ENCODE results near the gene TMEM129. TPM values are rescaled to one million over a fixed set of nuclear protein-coding genes. Genes with fewer than 3 reads are reported as not detected.

Gene TMEM129
- total and polyA plus RNA-seq, 9 donors, result 19.7 to 28.4 (median 23.3) TPM

DNA sequence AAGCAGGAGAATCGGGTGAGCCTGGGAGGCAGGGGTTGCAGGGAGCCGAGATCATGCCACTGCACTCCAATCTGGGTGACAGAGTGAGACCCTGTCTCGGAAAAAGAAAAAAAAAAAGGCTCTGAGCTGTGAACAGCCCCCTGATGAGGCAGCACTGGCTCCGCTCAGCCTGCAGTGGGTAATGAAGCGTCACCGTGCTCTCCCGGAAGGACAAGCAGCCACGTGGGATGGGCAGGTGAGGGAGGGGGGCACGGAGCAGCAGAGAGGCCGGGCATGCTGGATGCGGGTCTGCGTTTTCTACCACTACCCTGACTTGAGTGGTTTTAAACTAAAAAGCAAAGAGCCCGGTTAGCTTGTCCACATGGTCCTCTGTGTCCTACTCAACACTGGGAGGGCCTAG is 15.7 kb upstream of the TMEM129 start:
- Histone ChIP-seq H3K4me3 (ENCODE audit: low read length) (no peak overlapping the region), H3K27ac (ENCODE audit: low read length) (no peak overlapping the region), H3K36me3 (ENCODE audit: control insufficient read depth, insufficient read depth, low read length) (peaks cover 76% of the 10 kb centered on the region), H3K4me1 (ENCODE audit: control insufficient read depth, insufficient read depth, low read length) (no peaks in the 10 kb centered on the region), H3K27me3 (ENCODE audit: control insufficient read depth, insufficient read depth, low read length) (no peaks in the 10 kb centered on the region), H3K9me3 (replicated peaks; ENCODE audit: control insufficient read depth, low read depth, low read length) (peaks cover 12% of the 10 kb centered on the region)
- DNase-seq, result no peak
- over 99% methylated on average over 13 of the region's 13 CpGs for WGBS (ENCODE audit: insufficient coverage)

DNA sequence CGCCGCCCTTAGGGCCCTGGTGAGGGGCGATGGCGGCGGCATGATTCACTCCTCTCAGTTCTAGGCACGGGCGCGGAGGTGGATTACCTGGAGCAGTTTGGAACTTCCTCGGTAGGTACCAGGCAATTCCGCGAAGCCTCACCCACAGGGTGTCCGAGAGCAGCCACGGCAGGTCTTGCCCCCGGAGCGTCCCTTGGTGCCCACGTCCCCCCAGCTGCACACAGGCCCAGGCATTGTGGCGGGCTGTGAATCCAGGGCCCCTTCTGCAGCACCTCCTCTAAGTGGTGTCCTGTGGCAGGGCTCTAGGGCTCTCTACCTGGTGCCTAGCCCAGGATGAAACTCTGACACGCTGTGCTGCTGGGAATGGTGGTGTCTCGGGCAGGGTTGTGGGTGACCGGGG is 14.1 kb upstream of the TMEM129 start:
- no peak overlapping the region for H3K4me3 ChIP-seq (ENCODE audit: low read length)
- DNase-seq, result no peak
- H3K4me1 ChIP-seq (ENCODE audit: control insufficient read depth, insufficient read depth, low read length), result no peaks in the 10 kb centered on the region
- H3K9me3 ChIP-seq (replicated peaks; ENCODE audit: control insufficient read depth, low read depth, low read length), result peaks cover 12% of the 10 kb centered on the region
- H3K27me3 ChIP-seq (ENCODE audit: control insufficient read depth, insufficient read depth, low read length), result no peaks in the 10 kb centered on the region
- peaks cover 71% of the 10 kb centered on the region for H3K36me3 ChIP-seq (ENCODE audit: control insufficient read depth, insufficient read depth, low read length)
- WGBS (ENCODE audit: insufficient coverage), result 93% methylated on average over 17 of the region's 20 CpGs
- no peak overlapping the region for H3K27ac ChIP-seq (ENCODE audit: low read length)

GRCh38 chr4:1732911-1733310 is 11.8 kb upstream of the TMEM129 start:
- Histone ChIP-seq H3K27ac (ENCODE audit: low read length) (no peak overlapping the region), H3K4me3 (ENCODE audit: low read length) (no peak overlapping the region), H3K36me3 (ENCODE audit: control insufficient read depth, insufficient read depth, low read length) (peaks cover 71% of the 10 kb centered on the region), H3K9me3 (replicated peaks; ENCODE audit: control insufficient read depth, low read depth, low read length) (peaks cover 6% of the 10 kb centered on the region), H3K4me1 (ENCODE audit: control insufficient read depth, insufficient read depth, low read length) (peaks cover 6% of the 10 kb centered on the region), H3K27me3 (ENCODE audit: control insufficient read depth, insufficient read depth, low read length) (no peaks in the 10 kb centered on the region)
- 74% methylated on average over 6 of the region's 10 CpGs for WGBS (ENCODE audit: insufficient coverage)
- no peak for DNase-seq

DNA sequence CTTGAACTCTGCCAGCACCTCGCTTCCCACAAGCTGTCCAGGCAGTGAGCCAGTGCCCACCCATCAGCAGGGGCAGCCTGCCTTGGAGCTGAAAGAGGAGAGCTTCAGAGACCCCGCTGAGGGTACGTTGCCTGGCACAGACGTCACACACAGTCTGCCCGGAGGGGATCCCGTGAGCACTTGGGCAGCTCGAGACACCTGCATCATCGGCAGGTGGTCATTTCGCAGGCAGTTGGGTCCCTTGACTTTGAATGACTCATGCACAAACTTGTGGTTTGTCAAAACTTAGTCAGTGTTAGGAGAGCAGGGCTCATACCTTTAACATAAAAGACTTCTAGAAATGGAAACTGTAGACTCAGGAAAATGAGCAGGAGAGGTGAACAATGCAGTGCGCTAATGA is 10.1 kb upstream of the TMEM129 start:
- no peaks in the 10 kb centered on the region for H3K27me3 ChIP-seq (ENCODE audit: control insufficient read depth, insufficient read depth, low read length)
- 97% methylated on average over 8 of the region's 10 CpGs for WGBS (ENCODE audit: insufficient coverage)
- peaks cover 71% of the 10 kb centered on the region for H3K36me3 ChIP-seq (ENCODE audit: control insufficient read depth, insufficient read depth, low read length)
- no peaks in the 10 kb centered on the region for H3K9me3 ChIP-seq (replicated peaks; ENCODE audit: control insufficient read depth, low read depth, low read length)
- no peak overlapping the region for H3K27ac ChIP-seq (ENCODE audit: low read length)
- DNase-seq, result no peak
- H3K4me1 ChIP-seq (ENCODE audit: control insufficient read depth, insufficient read depth, low read length), result peaks cover 14% of the 10 kb centered on the region
- H3K4me3 ChIP-seq (ENCODE audit: low read length), result no peak overlapping the region

- no peak for DNase-seq
- no peaks in the 10 kb centered on the region for H3K9me3 ChIP-seq (replicated peaks; ENCODE audit: control insufficient read depth, low read depth, low read length)
- peaks cover 19% of the 10 kb centered on the region for H3K4me1 ChIP-seq (ENCODE audit: control insufficient read depth, insufficient read depth, low read length)
- H3K4me3 ChIP-seq (ENCODE audit: low read length), result no peak overlapping the region
- no peaks in the 10 kb centered on the region for H3K27me3 ChIP-seq (ENCODE audit: control insufficient read depth, insufficient read depth, low read length)
- peaks cover 71% of the 10 kb centered on the region for H3K36me3 ChIP-seq (ENCODE audit: control insufficient read depth, insufficient read depth, low read length)
- H3K27ac ChIP-seq (ENCODE audit: low read length), result no peak overlapping the region
- WGBS (ENCODE audit: insufficient coverage), result 96% methylated on average over 16 of the region's 16 CpGs
These were observed 9.5 kb upstream of the TMEM129 start for GRCh38 chr4:1730532-1731135.

- no peak for DNase-seq
- no peak overlapping the region for H3K4me3 ChIP-seq (ENCODE audit: low read length)
- H3K27me3 ChIP-seq (ENCODE audit: control insufficient read depth, insufficient read depth, low read length), result no peaks in the 10 kb centered on the region
- H3K4me1 ChIP-seq (ENCODE audit: control insufficient read depth, insufficient read depth, low read length), result peaks cover 19% of the 10 kb centered on the region
- WGBS (ENCODE audit: insufficient coverage), result 94% methylated on average over 31 of the region's 31 CpGs
- H3K9me3 ChIP-seq (replicated peaks; ENCODE audit: control insufficient read depth, low read depth, low read length), result no peaks in the 10 kb centered on the region
- H3K36me3 ChIP-seq (ENCODE audit: control insufficient read depth, insufficient read depth, low read length), result peaks cover 65% of the 10 kb centered on the region
- H3K27ac ChIP-seq (ENCODE audit: low read length), result no peak overlapping the region
These were observed 7.2 kb upstream of the TMEM129 start for GRCh38 chr4:1728061-1728980.

DNA sequence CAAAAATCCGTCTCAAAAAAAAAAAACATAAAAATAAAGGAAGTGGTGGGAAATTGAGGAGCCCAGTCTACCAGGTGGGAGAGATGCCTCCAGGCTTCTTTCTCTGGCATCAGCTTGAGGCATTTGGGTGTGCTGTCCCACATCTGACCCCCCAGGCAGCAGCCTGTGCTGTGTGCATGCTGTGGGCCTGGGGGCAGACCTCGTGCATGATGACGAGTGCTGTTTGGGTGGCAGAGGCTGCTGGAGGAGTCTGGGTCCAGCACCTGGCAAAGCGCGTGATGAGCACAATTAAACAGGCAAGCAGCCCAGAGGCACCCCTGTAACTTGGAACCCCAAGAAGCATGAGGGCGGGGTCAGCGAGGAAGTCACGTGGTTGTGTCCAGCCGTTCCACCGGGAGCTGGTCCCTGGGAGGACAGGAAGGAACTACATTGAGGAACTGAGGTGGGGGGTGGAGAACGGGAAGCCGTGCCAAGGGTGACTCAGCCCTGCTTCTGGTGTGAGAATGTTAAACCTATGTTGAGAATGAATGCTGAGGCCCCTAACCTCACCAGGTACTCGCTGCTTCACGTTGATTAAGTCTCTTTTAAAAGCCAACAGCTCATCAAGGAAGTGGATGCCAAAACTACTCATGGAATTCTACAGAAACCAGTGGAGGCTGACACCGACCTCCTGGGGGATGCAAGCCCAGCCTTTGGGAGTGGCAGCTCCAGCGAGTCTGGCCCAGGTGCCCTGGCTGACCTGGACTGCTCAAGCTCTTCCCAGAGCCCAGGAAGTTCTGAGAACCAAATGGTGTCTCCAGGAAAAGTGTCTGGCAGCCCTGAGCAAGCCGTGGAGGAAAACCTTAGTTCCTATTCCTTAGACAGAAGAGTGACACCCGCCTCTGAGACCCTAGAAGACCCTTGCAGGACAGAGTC is 6.3 kb upstream of the TMEM129 start:
- Histone ChIP-seq H3K36me3 (ENCODE audit: control insufficient read depth, insufficient read depth, low read length) (peaks cover 64% of the 10 kb centered on the region), H3K9me3 (replicated peaks; ENCODE audit: control insufficient read depth, low read depth, low read length) (no peaks in the 10 kb centered on the region), H3K27ac (ENCODE audit: low read length) (peak overlapping the region; percentile 47), H3K27me3 (ENCODE audit: control insufficient read depth, insufficient read depth, low read length) (no peaks in the 10 kb centered on the region), H3K4me1 (ENCODE audit: control insufficient read depth, insufficient read depth, low read length) (peaks cover 27% of the 10 kb centered on the region), H3K4me3 (ENCODE audit: low read length) (no peak overlapping the region)
- WGBS (ENCODE audit: insufficient coverage), result 79% methylated on average over 15 of the region's 18 CpGs
- no peak for DNase-seq

DNA sequence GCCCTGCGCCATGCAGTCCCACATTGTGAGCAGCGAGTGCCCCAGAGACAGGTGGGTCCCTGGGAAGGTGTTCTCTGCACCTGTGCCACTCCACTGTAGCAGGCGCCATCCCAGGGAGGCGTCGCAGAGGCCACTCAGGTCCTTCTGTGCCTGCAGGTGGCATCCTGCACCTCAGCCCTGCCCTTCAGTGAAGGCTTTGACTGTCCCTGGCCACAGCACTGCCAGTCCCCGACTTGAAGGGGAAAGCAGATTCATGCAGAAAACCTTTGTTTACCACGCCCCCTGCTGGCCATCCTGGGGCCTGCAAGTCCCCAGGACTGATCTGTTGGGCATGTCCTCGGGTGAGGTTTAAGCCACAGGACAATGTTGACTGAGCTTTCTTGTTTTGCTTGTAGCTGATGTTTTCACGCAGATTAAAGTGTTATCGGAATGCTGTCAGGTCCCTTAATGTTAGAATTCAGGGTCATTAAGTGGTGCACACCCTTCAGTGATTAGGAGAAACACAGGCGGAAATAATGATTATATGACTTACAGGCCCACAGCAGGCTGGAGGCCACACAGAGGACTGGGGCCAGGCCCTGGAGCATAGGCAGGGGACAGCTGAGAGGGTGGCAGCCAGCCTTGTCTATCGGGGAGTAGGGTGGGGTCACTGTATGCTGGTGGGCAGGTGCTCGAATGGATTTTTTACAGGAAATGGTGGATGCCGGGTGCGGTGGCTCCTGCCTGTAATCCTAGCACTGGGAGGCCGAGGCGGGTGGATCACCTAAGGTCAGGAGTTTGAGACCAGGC is 5.2 kb upstream of the TMEM129 start:
- Histone ChIP-seq H3K27ac (ENCODE audit: low read length) (peak overlapping the region; percentile 35), H3K9me3 (replicated peaks; ENCODE audit: control insufficient read depth, low read depth, low read length) (no peaks in the 10 kb centered on the region), H3K27me3 (ENCODE audit: control insufficient read depth, insufficient read depth, low read length) (no peaks in the 10 kb centered on the region), H3K4me1 (ENCODE audit: control insufficient read depth, insufficient read depth, low read length) (peaks cover 35% of the 10 kb centered on the region), H3K4me3 (ENCODE audit: low read length) (no peak overlapping the region), H3K36me3 (ENCODE audit: control insufficient read depth, insufficient read depth, low read length) (peaks cover 62% of the 10 kb centered on the region)
- WGBS (ENCODE audit: insufficient coverage), result 60% methylated on average over 15 of the region's 17 CpGs
- peak; percentile 89 for DNase-seq

GRCh38 chr4:1725521-1725920 is 4.4 kb upstream of the TMEM129 start:
- H3K4me1 ChIP-seq (ENCODE audit: control insufficient read depth, insufficient read depth, low read length), result peaks cover 35% of the 10 kb centered on the region
- H3K9me3 ChIP-seq (replicated peaks; ENCODE audit: control insufficient read depth, low read depth, low read length), result no peaks in the 10 kb centered on the region
- no peak overlapping the region for H3K27ac ChIP-seq (ENCODE audit: low read length)
- no peaks in the 10 kb centered on the region for H3K27me3 ChIP-seq (ENCODE audit: control insufficient read depth, insufficient read depth, low read length)
- no peak overlapping the region for H3K4me3 ChIP-seq (ENCODE audit: low read length)
- 90% methylated on average over 8 of the region's 10 CpGs for WGBS (ENCODE audit: insufficient coverage)
- peaks cover 55% of the 10 kb centered on the region for H3K36me3 ChIP-seq (ENCODE audit: control insufficient read depth, insufficient read depth, low read length)
- DNase-seq, result no peak

All from muscle of leg (tissue), 11 donors.